Measurements from ENCODE around the gene SOX18.
"Not testable (repeated sequence)": the region's sequence is repeated elsewhere in the genome, so short reads cannot be mapped to it uniquely, and the experiment has no call there.

SOX18 gene

DNA sequence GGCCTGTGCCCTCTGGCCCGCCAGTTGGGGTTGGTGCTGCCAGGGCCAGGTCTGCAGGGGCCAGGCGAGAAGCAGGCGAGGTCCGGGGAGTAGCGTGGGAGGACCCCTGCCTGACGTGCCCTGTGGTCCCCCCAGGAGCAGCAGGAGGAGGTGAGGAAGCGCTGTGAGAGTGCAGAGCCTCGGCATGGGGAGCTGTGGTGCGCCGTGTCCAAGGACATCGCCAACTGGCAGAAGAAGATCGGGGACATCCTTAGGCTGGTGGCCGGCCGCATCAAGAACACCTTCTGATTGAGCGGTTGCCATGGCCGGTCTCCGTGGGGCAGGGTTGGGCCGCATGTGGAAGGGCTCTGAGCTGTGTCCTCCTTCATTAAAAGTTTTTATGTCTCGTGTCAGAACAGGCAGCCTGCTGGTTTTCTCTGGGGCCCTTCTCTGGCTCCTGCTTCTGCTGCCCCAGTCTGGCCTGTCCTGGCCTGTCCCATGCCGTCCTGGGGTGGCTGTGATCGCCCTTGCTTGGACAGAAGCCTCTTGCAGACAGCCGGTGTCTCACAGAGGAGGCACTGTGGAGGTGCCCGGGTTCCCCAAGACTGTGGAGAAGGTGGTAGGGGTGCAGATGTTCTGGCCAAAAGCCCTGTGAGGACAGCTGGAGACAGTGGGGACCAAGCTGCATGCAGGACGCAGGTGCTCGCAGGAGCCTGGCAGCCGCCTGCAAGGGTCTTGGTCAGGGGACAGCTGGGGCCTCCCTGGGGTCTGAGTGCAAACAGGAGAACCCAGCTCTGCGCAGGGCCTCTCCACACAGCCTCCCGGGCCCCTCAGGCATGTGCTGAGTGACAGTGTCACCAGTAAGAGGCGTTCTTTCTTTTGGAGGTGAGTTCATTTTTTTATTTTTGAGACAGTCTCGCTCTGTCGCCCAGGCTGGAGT is 16.5 kb downstream of the SOX18 start:
- no peak for DNase-seq
- intact Hi-C loops (cut with DNase I), result no loop called here

DNA sequence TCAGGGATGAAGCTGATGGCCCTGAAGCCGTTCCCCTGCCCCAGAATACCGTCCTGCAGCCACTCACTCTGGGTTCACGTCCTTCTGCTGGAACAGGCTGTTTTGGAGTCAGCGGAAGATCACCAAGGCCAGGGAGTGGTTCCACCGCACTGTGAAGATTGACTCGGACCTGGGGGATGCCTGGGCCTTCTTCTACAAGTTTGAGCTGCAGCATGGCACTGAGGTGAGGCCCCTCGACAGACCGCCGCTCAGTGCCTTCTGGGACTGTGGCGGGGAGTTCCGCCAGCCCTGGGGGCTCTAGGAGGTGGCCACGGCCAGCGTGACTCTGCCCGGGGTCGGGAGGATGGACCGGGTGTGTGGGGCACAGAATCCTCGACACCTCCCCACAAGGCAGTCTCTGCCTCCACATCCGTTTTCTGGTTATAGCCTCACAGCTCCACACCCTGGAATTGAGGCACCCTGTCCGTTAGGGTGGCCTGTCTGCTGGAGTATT is 17.6 kb downstream of the SOX18 start:
- no peak for DNase-seq
- intact Hi-C loops (cut with DNase I), result no loop called here

DNA sequence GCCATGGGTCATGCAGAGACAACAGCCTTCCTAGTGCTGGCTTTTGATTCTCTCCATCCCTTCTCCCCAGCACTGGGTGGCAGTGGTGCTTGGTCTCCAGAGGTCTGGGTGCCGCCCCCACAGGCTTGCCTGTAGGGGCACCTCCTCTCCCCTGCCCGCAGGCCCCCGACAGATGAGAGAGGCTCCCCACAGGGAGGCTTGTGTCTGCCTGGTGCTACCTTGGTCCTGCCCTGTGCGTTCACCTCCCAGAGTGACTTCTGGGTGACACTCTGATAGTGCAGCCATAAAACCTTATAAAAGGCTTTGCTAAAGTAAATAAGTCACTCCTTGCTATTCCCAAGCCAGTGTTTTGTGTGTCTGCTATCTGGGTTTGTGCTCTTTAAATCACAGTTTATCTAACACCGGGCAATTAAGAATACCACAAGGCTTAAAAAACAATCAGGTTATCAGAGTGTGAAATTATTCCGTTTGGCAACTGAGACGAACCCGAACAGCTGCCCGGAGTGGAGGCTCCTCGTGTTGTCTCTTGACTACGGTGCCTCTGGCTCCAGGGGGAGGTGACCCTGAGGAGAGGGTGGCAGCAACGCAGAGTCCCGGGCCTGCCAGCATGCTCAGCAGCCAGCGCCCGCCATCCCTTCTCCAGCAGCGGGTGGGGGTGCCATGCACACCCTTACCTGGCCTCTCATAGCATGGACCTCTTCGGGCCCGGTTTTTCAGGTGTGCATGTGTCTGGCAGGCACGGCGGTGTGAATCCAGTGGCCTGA is 18.9 kb downstream of the SOX18 start:
- intact Hi-C loops (cut with DNase I), result no loop called here
- DNase-seq, result no peak

DNA sequence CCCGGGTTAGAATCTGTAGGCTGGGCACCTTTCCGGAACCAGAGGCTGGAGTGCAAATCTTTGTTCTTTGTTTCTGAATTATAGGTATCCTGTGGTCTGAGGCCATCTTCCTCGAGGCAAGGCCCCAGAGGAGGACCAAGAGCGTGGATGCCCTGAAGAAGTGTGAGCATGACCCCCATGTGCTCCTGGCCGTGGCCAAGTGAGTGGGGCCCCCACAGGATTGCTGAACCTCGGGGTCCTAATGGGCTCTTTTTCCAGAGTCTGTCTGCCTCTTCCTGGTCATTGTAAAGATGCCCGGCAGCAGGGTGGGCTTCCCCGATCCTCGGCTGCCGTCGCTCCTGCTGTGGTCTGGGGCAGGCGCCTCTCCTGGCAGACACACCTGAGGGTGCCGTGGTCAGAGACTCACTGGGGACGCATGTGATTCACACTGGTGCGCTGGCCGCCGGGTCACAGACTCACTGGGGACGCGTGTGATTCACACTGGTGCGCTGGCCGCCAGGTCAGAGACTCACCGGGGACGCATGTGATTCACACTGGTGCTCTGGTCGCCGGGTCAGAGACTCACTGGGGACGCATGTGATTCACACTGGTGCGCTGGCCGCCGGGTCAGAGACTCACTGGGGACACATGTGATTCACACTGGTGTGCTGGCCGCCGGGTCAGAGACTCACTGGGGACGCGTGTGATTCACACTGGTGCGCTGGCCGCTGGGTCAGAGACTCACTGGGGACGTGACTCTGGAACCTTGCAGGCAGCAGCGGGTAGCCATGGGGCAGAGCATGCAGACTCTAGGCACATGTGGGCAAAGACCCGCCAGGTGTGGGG is 19.9 kb downstream of the SOX18 start:
- no peak for DNase-seq
- intact Hi-C loops (cut with DNase I), result no loop called here

DNA sequence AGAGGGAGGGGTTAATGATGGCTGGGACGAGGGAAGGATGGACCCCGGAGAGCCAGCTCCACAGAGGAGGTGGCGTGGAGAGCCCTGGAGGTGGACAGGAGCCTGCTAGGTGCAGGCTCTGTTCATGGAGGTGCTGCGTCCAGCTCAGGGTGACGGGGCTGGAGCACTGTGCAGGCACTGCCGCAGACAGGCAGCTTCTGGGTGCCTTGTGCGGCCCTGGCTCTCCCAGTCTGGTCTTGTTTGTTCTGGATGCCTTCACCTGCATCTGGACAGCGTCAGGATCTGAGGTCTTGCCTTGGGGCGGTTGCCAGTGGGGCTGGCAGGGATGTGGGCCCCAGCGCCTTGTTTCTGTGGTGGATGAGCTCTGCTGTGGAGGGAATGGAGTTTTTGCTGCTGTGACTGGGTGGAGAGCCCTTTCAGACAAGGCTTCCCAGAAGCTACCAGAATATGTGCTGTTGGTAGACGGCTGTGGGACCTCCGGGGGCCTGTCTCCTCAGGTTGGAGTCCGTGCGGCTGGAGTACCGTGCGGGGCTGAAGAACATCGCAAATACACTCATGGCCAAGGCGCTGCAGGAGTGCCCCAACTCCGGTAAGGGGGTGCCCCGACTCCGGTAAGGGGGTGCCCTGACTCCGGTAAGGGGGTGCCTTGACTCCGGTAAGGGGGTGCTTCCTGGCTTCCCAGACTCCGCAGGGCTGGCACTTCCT is 21.3 kb downstream of the SOX18 start:
- no peak for DNase-seq
- intact Hi-C loops (cut with DNase I), result no loop called here

DNA sequence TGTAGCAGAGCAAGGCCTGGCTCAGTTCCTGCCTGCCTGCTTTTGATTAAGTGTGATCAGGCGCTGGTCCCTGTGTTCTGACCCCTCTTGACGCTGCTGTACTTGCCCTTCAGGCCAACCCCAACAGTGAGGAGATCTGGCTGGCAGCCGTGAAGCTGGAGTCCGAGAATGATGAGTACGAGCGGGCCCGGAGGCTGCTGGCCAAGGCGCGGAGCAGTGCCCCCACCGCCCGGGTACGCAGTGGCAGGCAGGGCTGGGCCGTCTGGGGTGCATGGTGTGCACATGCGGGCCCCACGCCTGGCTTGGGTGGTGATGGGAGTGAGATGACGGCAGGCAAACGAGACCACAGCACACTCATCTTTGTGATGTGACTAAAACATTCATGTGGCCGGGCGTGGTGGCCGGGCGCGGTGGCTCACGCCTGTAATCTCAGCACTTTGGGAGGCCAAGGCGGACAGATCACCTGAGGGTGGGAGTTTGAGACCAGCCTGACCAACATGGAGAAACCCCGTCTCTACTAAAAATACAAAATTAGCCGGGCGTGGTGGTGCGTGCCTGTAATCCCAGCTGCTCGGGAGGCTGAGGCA is 23.5 kb downstream of the SOX18 start:
- DNase-seq, result no peak
- intact Hi-C loops (cut with DNase I), result no loop called here

DNA sequence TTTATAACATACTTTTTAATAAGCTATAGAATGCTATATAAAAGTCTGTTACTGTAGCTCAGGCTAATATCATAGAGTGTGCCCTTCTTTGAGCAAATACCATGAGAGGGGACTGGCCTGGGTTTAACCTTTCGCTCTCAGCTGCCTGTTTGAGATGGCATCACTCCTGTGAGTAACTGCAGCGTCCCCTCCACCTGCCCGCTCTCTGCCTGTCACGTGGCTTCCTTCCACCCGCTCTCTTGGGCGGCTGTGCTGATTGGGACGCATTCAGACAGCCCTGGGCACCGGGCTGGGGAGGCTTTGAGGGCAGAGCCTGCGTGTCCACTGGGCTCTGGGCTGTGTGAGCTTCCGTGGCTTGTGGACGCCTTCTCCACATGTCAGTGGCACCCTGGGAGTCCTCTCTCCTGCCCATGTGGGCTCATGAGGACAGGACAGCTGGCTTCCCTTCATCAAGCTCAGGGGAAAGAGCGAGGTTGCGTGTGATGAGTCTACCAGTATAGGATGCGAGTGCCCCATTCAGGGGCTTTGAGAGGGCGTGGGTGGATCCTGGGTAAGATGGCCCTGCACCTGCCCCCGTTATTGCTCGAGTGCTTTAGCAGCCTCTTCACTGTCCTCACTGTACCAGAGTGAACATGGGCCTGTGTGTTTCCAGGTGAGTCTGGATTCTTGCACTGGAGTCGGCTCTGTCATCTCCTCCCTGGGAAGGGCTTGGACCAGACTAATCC is 24.2 kb downstream of the SOX18 start:
- intact Hi-C loops (cut with DNase I), result no loop called here
- no peak for DNase-seq

DNA sequence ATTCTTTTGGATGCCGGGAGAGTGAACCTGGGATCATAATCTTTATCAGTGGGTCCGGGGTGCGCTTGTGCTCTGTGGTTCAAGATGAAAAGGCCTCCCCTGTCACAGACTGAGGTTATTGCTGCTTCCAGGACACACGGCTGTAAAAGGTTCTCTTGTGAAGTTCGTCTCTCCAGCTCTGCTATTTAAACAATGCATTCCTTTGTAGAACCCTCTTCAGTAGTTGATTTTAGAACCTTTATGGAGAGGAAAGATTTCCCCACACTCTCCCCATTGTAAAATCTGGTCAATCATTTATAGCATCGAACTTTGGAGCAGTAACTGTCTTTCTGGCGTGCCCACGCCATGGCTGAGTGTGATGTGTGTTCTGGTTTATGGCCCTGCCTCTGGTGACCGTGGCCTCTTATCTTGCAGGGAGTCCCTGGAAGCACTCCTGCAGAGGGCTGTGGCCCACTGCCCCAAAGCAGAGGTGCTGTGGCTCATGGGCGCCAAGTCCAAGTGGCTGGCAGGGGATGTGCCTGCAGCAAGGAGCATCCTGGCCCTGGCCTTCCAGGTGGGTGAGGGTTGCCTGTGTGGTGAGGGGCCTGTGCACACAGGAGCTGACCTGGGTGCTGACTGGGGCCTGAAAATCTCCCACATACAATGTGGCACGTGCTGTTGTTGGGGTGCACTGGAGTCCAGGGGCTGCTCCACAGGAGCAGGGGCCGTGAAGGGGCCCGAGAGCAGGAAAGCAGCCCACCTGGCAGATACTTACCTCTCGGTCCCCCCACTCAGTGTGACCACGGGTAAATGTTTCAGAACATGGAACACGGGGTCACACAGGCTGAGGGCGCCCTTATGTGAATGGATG is 25.1 kb downstream of the SOX18 start:
- no peak for DNase-seq
- intact Hi-C loops (cut with DNase I), result no loop called here

DNA sequence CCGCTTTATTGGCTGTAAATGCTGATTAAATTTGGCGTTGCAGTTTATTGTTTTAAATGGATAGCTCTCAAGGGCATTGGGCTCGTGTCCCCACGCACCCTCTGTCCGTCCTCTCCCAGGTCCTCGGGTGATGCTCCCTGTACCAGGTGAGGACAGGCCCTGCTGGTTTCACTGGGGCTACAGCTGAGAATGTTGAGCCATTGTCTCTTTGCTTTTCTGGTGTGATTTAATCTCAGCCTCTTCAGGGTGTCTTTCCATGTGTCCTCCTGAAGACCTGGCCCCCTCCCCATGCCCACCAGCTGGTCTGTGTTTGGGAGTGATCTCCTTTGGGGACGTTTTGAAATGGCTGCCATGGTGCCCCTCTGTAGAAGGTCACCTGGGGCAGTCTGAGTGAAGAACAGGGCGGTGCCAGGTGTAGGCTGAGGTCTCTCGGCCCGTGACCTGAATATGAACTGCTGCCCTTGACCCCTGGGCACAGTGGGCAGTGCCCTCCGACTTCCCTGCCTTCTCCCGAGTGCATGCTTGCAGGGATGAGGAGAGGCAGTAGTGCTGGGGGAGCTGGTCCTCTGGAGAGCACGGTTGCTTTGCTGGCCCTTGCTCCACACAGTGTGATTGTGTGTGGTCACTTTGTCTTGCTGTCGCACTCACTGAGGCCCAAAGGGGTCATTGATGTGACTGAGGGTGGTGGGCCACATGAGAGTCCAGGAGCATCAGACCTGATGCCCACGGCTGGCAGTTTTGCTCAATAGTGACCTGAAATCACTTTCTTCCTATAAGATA is 25.9 kb downstream of the SOX18 start:
- intact Hi-C loops (cut with DNase I), result no loop called here
- DNase-seq, result no peak

DNA sequence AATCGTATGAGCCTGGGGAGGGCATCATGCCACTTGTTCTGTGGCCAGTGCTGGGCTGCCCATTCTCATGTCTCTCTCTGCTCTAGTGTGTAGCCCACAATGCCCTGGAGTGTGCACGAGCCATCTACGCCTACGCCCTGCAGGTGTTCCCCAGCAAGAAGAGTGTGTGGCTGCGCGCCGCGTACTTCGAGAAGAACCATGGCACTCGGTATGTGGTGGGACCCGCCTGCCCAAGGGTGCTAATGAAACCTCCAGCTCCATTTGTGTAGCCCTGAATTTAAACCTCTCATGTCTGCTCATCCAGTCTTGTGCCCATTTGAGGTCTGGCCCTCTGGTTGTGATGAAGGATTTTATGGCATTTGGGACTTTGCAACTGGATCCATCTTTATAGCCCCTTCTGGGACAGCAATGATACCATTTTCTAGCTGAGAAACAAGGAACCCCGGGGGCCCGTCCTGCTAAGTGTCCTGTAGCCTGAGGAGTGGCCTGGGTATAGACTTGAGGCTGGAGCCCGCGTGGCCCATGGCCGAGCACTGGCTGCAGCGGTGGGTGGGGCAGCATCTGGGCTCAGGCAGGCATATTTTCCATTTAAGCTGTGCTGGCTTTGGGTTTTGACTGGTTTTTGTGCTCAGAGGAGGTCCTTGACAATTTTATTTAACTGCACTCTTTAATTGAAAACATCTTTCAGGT is 26.6 kb downstream of the SOX18 start:
- intact Hi-C loops (cut with DNase I), result no loop called here

DNA sequence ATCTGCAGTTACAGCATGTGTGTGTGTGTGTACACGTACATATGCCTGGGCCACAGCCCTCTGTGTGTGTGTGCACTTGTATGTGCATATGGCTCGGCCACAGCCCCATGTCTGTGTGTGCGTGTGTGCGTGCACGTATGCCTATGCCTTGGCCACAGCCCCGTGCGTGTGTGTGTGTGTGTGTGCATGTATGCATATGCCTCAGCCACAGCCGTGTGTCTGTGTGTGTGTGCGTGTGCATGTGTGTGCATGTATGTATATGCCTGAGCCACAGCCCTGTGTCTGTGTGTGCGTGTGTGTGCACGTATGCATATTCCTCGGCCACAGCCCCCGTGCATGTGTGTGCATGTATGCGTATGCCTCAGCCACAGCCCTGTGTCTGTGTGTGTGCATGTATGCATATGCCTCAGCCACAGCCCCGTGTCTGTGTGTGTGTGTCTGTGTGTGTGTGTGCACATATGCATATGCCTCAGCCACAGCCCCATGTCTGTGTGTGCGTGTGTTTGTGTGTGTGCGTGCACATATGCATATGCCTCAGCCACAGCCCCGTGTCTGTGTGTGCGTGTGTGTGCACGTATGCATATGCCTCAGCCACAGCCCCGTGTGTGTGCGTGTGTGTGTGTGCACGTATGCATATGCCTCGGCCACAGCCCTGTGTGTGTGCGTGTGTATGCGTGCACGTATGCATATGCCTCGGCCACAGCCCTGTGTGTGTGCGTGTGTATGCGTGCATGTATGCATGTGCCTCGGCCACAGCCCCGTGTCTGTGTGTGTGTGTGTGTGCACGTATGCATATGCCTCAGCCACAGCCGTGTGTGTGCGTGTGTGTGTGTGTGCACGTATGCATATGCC is 28.1 kb downstream of the SOX18 start:
- no peak for DNase-seq
- intact Hi-C loops (cut with DNase I), result no loop called here

More for the DNA sequence above, 26.6 kb downstream of the SOX18 start:
- no peak for DNase-seq

DNA sequence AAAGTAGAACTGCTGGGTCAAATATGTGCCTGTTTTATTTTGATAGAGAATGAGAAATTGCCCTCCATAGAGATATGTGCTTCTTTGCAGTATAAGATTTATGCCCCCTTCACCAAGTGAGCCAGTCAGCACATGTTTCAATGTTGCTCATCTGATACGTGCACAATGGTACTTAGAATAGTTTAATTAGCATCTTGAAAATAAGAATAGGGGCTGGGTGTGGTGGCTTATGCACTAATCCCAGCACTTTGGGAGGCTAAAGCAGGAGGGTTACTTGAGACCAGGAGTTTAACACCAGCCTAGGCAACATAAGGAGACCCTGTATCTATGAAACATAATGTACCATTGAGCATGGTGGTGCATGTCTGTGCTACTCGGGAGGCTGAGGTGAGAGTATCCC is 33.8 kb downstream of the SOX18 start:
- no peak for DNase-seq
- intact Hi-C loops (cut with DNase I), result no loop called here

DNA sequence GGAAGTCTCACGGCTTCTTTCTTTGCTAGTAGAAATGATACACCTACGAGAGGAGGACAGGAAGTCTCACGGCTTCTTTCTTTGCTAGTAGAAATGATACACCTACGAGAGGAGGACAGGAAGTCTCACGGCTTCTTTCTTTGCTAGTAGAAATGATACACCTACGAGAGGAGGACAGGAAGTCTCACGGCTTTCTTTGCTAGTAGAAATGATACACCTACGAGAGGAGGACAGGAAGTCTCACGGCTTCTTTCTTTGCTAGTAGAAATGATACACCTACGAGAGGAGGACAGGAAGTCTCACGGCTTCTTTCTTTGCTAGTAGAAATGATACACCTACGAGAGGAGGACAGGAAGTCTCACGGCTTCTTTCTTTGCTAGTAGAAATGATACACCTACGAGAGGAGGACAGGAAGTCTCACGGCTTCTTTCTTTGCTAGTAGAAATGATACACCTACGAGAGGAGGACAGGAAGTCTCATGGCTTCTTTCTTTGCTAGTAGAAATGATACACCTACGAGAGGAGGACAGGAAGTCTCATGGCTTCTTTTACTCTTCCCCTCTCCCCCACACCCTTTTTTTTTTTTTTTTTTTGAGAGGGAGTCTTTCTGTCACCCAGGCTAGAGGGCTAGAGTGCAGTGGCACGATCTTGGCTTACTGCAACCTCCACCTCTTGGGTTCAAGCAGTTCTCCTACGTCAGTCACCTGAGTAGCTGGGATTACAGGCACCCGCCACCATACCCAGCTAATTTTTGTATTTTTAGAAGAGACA is 36.9 kb downstream of the SOX18 start:
- intact Hi-C loops (cut with DNase I); DNase-seq: not testable (repeated sequence)

DNA sequence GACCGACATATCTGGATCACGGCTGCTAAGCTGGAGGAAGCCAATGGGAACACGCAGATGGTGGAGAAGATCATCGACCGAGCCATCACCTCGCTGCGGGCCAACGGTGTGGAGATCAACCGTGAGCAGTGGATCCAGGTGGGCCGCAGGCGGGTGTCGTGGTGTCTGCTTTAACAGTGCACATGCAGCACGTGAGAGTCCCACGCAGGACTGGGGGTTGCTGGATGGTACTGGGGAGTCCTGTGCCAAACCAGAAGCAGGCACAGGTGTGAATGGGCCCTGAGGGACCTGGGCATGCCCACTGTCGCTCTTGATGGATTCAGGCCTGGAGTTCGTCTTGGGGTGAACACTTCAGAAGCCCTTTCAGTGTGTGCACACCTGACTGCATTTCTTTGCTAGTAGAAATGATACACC is 38.1 kb downstream of the SOX18 start:
- intact Hi-C loops (cut with DNase I), result no loop called here
- DNase-seq, result no peak
